H1 (cell line): ENCODE measurements around the gene HRH3. TPM values are rescaled to one million over a fixed set of nuclear protein-coding genes. Genes with fewer than 3 reads are reported as not detected.

Experiments
- ATF2 ChIP-seq: IDR thresholded peaks from 2 replicates; pipeline ENCODE4 v1.6.1; 2012; ENCODE audit warnings: low read length, inconsistent platforms
- polyA plus RNA-seq, 7 experiments: library from polyadenylated mRNA; depleted of rRNA in 3 of 7; stranded (reverse) in 5 of 7; unstranded in 2 of 7; fragments of >200 nt in 5 of 7; fragments of 200-250 nt in 2 of 7; gene quantifications; 1 replicate in 5 of 7; 2 replicates in 1 of 7; 4 replicates in 1 of 7; pipeline versions ENCODE4 v1.2.1 to v1.2.3, GENCODE V29; 2011 to 2013; ENCODE audit warnings: missing spikeins in 2 of 7, mixed read lengths in 2 of 7
- total RNA-seq: library from RNA; stranded (reverse); fragmentation: NEBNext Ultra II Directional; extraction: Animal tissue kit (Norgen Biotek cat#: 25700); gene quantifications from 2 replicates; pipeline ENCODE4 v1.2.1, GENCODE V29; 2021

HRH3 gene
- total and polyA plus RNA-seq, 2 of the 8 experiments (the other 6 are each of a cell fraction or from before 2014, with no cell fraction given), result 2.0 to 4.5 TPM

GRCh38 chr20:62226707-62227590, 6.9 kb upstream of the HRH3 start (continued):
- TF ChIP-seq ATF2, result no peak
